Lower lobe of right lung (tissue), 2 donors: ENCODE measurements around the gene IL11. TPM values are rescaled to one million over a fixed set of nuclear protein-coding genes. Genes with fewer than 3 reads are reported as not detected.

Experiments
- ATAC-seq, 2 donors: fragments of 200-7000 bp; cut with Tn5 transposase; one replicate each; pipeline ENCODE4 v1.9.1; 2020 to 2022; ENCODE audit warnings: mild to moderate bottlenecking in 2 of 2, moderate library complexity in 2 of 2
- DNase-seq: peaks from one replicate; pipeline ENCODE4 v3.0.0-alpha.2; 2020
- H3K27ac ChIP-seq: fragments of 200-600 bp; one replicate; pipeline ENCODE4 v1.8.0; 2022
- H3K27me3 ChIP-seq: fragments of 200-600 bp; one replicate; pipeline ENCODE4 v1.8.0; 2022; ENCODE audit warnings: low read depth
- H3K36me3 ChIP-seq: fragments of 200-600 bp; one replicate; pipeline ENCODE4 v1.8.0; 2022; ENCODE audit warnings: mild to moderate bottlenecking
- H3K4me1 ChIP-seq: fragments of 200-600 bp; one replicate; pipeline ENCODE4 v1.8.0; 2022
- H3K4me3 ChIP-seq: fragments of 200-600 bp; one replicate; pipeline ENCODE4 v1.8.0; 2022; ENCODE audit warnings: mild to moderate bottlenecking
- H3K9me3 ChIP-seq: fragments of 200-600 bp; one replicate; pipeline ENCODE4 v1.8.0; 2022
- intact Hi-C: fragments of 100-400 bp; cut with DNase I; formaldehyde crosslinking; loops from one replicate; pipeline ENCODE4 v1.11.0; 2022
- total RNA-seq: library from RNA; stranded (reverse); fragmentation: NEBNext Ultra II Directional; extraction: Animal tissue kit (Norgen Biotek cat#: 25700); gene quantifications from one replicate; pipeline ENCODE4 v1.2.1, GENCODE V29; 2021
- TF ChIP-seq, protein P1 (sequence below): fragments of 200-600 bp; IDR thresholded peaks from one replicate; pipeline ENCODE4 v1.8.0; 2022; ENCODE audit warnings: antibody characterized with exemption, mild to moderate bottlenecking
- donor health status: DM: no; HTN: yes; CAD: no; lungs with severe emphysema.

Gene IL11
- total RNA-seq, 1 donor from 2014 or later: not detected

- H3K36me3 ChIP-seq: no peaks in the 10 kb centered on the region
- TF ChIP-seq, protein P1, sequence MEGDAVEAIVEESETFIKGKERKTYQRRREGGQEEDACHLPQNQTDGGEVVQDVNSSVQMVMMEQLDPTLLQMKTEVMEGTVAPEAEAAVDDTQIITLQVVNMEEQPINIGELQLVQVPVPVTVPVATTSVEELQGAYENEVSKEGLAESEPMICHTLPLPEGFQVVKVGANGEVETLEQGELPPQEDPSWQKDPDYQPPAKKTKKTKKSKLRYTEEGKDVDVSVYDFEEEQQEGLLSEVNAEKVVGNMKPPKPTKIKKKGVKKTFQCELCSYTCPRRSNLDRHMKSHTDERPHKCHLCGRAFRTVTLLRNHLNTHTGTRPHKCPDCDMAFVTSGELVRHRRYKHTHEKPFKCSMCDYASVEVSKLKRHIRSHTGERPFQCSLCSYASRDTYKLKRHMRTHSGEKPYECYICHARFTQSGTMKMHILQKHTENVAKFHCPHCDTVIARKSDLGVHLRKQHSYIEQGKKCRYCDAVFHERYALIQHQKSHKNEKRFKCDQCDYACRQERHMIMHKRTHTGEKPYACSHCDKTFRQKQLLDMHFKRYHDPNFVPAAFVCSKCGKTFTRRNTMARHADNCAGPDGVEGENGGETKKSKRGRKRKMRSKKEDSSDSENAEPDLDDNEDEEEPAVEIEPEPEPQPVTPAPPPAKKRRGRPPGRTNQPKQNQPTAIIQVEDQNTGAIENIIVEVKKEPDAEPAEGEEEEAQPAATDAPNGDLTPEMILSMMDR: no peak
- DNase-seq: no peak
- H3K27me3 ChIP-seq: peaks cover 54% of the 10 kb centered on the region
- intact Hi-C loops: no loop called here
- H3K9me3 ChIP-seq: no peaks in the 10 kb centered on the region
- ATAC-seq: peak; percentile 64 to 74
- peaks cover under 1% of the 10 kb centered on the region for H3K4me1 ChIP-seq
- peak overlapping the region; percentile 39 for H3K4me3 ChIP-seq
- no peak overlapping the region for H3K27ac ChIP-seq
Measured at GRCh38 chr19:55368701-55369563, 1.3 kb downstream of the IL11 start.

GRCh38 chr19:55368106-55368505 lies 2.2 kb downstream of the IL11 start:
- TF ChIP-seq, protein P1: no peak
- intact Hi-C loops: no loop called here
- Histone ChIP-seq H3K36me3 (no peaks in the 10 kb centered on the region), H3K27ac (no peak overlapping the region), H3K9me3 (no peaks in the 10 kb centered on the region), H3K4me1 (no peaks in the 10 kb centered on the region), H3K4me3 (no peak overlapping the region), H3K27me3 (peaks cover 54% of the 10 kb centered on the region)
- DNase-seq (no peak), ATAC-seq (no peak)

DNA sequence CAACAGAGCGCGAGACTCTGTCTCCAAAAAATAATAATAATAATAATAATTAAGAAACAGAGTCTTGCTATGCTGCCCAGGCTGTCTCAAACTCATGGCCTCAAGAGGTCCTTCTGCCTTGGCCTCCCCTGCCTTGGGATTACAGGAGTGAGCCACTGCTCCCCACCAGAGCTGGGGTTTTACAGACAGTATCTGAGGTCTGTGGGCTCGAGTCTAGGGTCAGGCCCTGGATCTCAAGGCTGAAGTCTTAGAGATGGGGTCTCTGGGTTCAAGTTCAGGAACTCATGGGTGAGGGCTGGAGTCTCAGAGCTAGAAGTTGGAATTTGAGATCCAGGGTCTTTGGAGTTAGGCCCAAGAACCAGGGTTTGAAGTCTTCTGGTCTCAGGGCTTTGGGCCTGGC lies 3.5 kb downstream of the IL11 start:
- H3K27me3 ChIP-seq: peaks cover 44% of the 10 kb centered on the region
- TF ChIP-seq, protein P1: no peak
- no peaks in the 10 kb centered on the region for H3K4me1 ChIP-seq
- no peak for DNase-seq
- ATAC-seq: no peak
- H3K9me3 ChIP-seq: no peaks in the 10 kb centered on the region
- H3K36me3 ChIP-seq: no peaks in the 10 kb centered on the region
- H3K27ac ChIP-seq: no peak overlapping the region
- no peak overlapping the region for H3K4me3 ChIP-seq
- intact Hi-C loops: no loop called here

DNA sequence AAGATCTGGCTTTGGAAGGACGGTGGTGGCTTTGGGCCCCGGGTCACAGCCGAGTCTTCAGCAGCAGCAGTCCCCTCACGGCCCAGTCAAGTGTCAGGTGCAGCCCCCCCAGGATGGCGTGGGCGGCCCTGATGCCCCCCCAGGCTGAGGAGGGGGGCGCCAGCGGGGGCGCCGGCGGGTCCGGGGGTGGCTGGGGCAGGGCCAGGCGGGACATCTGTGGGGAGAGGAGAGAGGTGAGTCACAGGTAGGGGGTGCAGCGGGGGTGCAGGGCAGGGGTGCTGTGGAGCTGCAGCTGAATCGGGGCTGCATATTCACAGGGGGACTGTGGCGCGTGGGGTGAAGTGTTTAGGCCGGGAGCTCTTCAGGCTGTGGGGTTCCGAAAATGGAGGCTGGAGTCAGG lies 4.3 kb downstream of the IL11 start:
- intact Hi-C loops: no loop called here
- ATAC-seq (no peak), DNase-seq (no peak)
- Histone ChIP-seq H3K9me3 (no peaks in the 10 kb centered on the region), H3K36me3 (no peaks in the 10 kb centered on the region), H3K4me1 (no peaks in the 10 kb centered on the region), H3K27me3 (peaks cover 36% of the 10 kb centered on the region), H3K4me3 (no peak overlapping the region), H3K27ac (no peak overlapping the region)
- TF ChIP-seq, protein P1: no peak

- H3K27me3 ChIP-seq: peaks cover 29% of the 10 kb centered on the region
- DNase-seq: no peak
Measured at GRCh38 chr19:55365245-55365644, 5.0 kb downstream of the IL11 start.

More at GRCh38 chr19:55365245-55365644, 5.0 kb downstream of the IL11 start:
- intact Hi-C loops: no loop called here
- H3K9me3 ChIP-seq: no peaks in the 10 kb centered on the region
- ATAC-seq: no peak
- H3K4me1 ChIP-seq: no peaks in the 10 kb centered on the region
- H3K27ac ChIP-seq: no peak overlapping the region
- no peaks in the 10 kb centered on the region for H3K36me3 ChIP-seq
- TF ChIP-seq, protein P1: no peak
- H3K4me3 ChIP-seq: no peak overlapping the region
